Measurements from ENCODE around the gene IGF2. TPM values are rescaled to one million over a fixed set of nuclear protein-coding genes. Genes with fewer than 3 reads are reported as not detected.

The IGF2 gene
- total RNA-seq, 1 experiment from 2014 or later, result 1.5 TPM

GRCh38 chr11:2135018-2135569 is 4.1 kb downstream of the IGF2 start:
- no peak for DNase-seq (ENCODE audit: low spot score)
- Mint-ChIP-seq H3K4me1 (peaks cover 7% of the 10 kb centered on the region), H3K27me3 (ENCODE audit: low read depth) (peaks cover 73% of the 10 kb centered on the region), H3K4me3 (no peak overlapping the region), H3K27ac (no peak overlapping the region), H3K36me3 (no peaks in the 10 kb centered on the region), H3K9me3 (peaks cover 5% of the 10 kb centered on the region; the same call in 1 of the 2 replicates)
- ATAC-seq, result no peak
- ChIA-PET CTCF (interaction anchor here (9.5 kb wide), 1 partner anchor 16 kb away, joined by 101 read pairs; no protein-coding TSS in a partner anchor), POLR2A (no interaction called here)
- TF ChIP-seq ZNF396 (CRISPR knock-in tag; IDR thresholded peaks at IDR 0.05; ENCODE audit: borderline replicate concordance) (no peak), JUN (CRISPR knock-in tag; IDR thresholded peaks at IDR 0.05) (no peak), GTF2I (CRISPR knock-in tag; conservative IDR thresholded peaks at IDR 0.05) (no peak), ZBTB43 (CRISPR knock-in tag; IDR thresholded peaks at IDR 0.05) (no peak), E2F5 (CRISPR knock-in tag; IDR thresholded peaks at IDR 0.05) (no peak), SMAD4 (CRISPR knock-in tag; IDR thresholded peaks at IDR 0.05) (no peak)

GRCh38 chr11:2134022-2135010 is 4.9 kb downstream of the IGF2 start:
- ATAC-seq (no peak), DNase-seq (ENCODE audit: low spot score) (no peak)
- CTCF ChIA-PET, result interaction anchor here (1.0 to 9.5 kb wide), 5 partner anchors 17 to 482 kb away, joined by 3 to 101 read pairs (median 5); no protein-coding TSS in a partner anchor
- POLR2A ChIA-PET, result no interaction called here
- Mint-ChIP-seq H3K4me3 (no peak overlapping the region), H3K27me3 (ENCODE audit: low read depth) (peaks cover 70% of the 10 kb centered on the region), H3K9me3 (peaks cover 5% of the 10 kb centered on the region; the same call in 1 of the 2 replicates), H3K4me1 (peaks cover 7% of the 10 kb centered on the region), H3K27ac (no peak overlapping the region), H3K36me3 (no peaks in the 10 kb centered on the region)
- TF ChIP-seq JUN (CRISPR knock-in tag; IDR thresholded peaks at IDR 0.05) (no peak), ZBTB21 (CRISPR knock-in tag; IDR thresholded peaks at IDR 0.05; ENCODE audit: borderline replicate concordance) (no peak), ATF6 (CRISPR knock-in tag; IDR thresholded peaks at IDR 0.05) (no peak), ZNF281 (CRISPR knock-in tag; IDR thresholded peaks at IDR 0.05) (no peak), ZNF416 (CRISPR knock-in tag; IDR thresholded peaks at IDR 0.05) (no peak), ATF3 (CRISPR knock-in tag; conservative IDR thresholded peaks at IDR 0.05) (no peak), HMGA2 (CRISPR knock-in tag; IDR thresholded peaks at IDR 0.05) (no peak), KAT7 (CRISPR knock-in tag; IDR thresholded peaks at IDR 0.05; ENCODE audit: borderline replicate concordance) (no peak), OVOL2 (CRISPR knock-in tag; IDR thresholded peaks at IDR 0.05; ENCODE audit: borderline replicate concordance) (no peak), GABPB1 (CRISPR knock-in tag; IDR thresholded peaks at IDR 0.05) (no peak), MLX (CRISPR knock-in tag; IDR thresholded peaks at IDR 0.05) (no peak), AFF4 (CRISPR knock-in tag; IDR thresholded peaks at IDR 0.05; ENCODE audit: borderline replicate concordance) (no peak)
